Pons (tissue), 1 donor: ENCODE measurements around the gene UTP18.
A peak's percentile ranks its signal among the peaks of the same experiment; 100 is the strongest.

ENCODE experiments used
- DNase-seq: peaks from one replicate; pipeline ENCODE4 v3.0.0-alpha.2; 2016; ENCODE audit warnings: low spot score

UTP18 gene

GRCh38 chr17:51335883-51336822 is 75.8 kb downstream of the UTP18 start:
- DNase-seq, result peak; percentile 72

- DNase-seq, result no peak
Observed at GRCh38 chr17:51341457-51341856, 81.1 kb downstream of the UTP18 start.

- DNase-seq, result no peak
Observed at GRCh38 chr17:51342257-51342656, 81.9 kb downstream of the UTP18 start.

GRCh38 chr17:51344532-51344931 is 84.2 kb downstream of the UTP18 start:
- DNase-seq, result no peak

GRCh38 chr17:51346218-51346982 is 86.1 kb downstream of the UTP18 start:
- peak; percentile 95 for DNase-seq
